Activated T-cell treated with anti-CD3 and anti-CD28 coated beads for 4 hours (primary cell): ENCODE data around the gene ACTN4.

ENCODE experiments used
- DNase-seq: peaks from one replicate; pipeline ENCODE4 v3.0.0-alpha.2; 2020

Gene ACTN4

DNA sequence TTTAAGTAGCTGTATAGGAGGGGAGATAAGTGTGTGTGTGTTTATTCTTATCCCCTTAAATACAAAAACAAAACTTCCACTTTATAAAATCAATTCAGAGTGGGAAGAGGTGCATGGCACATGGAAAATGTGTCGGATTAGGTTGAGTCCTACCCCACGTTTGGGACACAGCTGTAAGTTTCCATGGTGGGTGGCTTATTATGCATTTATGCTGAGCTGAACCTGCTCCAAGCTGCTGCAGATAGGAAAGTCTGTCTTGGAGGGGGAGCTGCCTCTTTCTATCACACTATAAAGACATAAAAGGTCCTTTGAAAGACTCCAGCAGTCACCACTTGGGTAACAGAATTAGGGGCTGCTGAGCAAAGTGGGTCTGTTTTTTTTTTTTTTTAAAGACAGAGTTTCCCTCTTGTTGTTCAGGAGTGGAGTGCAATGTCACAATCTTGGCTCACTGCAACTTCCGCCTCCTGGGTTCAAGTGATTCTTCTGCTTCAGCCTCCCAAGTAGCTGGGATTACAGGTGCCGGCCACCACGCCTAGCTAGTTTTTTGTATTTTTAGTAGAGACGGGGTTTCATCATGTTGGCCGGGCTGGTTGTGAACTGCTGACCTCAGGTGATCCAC, 15.2 kb downstream of the ACTN4 start:
- DNase-seq: no peak

DNA sequence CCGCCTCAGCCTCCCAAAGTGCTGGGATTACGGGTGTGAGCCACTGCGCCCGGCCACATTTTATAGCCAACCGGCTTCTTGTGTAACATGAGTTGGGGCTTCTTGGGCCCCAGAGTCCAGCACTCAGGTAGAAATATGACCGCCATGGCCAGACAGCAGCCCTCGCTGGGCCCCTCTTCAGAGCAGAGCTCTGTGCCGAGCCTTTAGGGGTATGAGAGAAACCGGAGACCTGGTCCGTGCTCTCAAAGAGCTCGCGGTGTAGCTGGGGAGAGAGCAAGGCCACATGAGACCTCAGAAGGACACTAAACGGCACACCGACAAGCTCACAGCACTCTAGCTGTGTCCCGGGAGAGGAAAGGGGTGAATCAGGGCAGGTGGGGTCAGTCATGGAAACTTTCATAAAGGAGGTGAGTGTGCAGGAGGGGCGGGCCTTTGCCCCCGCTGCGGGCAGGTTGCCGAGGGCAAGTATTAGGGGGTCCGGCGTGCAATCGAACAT, 15.8 kb downstream of the ACTN4 start:
- no peak for DNase-seq

DNA sequence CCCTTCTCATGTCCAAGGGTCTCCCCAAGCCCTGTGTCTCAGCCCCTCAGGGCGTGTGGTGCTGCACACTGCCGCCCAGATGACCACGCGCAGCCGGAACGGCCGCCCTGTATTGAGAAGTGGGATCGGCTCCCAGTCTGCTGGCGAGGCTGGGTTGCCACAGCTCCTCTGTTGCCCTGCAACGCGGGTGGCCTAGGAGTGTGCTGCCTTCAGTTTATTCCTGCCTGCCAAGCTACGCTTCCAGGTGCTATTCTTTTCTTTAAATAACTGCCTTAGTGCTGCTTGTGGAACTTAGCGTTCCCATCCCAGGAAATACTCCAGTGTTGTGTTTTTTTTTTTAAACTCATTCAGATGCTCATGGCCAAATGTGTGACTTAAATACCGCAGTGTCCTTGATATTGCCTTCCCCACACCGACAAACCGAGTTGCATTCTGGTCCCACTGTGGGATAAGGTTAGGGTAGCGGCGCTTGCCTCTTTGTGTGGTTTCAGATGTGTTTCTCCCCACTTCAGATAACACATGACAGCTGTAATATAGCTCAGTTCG, 16.6 kb downstream of the ACTN4 start:
- no peak for DNase-seq

DNA sequence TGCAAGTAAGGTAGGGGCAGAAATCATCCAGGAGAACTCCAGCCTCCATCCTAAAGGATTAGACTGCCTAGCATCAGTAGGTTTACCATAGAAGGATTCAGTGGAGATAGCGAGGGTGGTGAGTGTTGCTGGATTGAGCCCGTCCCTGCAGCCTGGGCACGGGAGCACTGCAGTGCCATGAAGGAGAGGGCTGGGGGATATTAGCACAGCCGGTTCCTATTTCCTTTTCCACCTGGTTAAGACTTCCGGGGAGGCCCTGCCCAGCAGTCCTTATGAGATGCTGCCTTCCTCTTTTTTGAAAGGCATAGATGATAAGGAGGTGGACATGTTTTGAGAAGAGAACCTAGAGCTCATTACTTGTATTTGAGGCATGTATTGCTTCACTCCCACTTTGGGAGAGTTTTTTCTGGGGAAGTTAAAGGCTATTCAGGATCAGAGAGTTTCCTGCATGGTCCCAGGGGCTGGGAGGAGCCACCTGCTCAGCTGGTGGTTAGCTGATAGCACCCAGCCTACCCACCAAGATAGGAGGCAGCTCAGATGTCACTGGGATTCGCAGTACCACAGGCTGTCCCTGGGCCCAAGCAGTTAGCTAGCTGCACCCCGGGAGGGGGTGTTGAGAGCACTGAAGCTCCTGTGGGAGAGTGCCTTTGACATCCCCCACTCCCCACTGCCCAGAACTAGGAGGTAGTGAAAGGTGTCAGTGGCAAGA, 17.2 kb downstream of the ACTN4 start:
- DNase-seq: no peak

DNA sequence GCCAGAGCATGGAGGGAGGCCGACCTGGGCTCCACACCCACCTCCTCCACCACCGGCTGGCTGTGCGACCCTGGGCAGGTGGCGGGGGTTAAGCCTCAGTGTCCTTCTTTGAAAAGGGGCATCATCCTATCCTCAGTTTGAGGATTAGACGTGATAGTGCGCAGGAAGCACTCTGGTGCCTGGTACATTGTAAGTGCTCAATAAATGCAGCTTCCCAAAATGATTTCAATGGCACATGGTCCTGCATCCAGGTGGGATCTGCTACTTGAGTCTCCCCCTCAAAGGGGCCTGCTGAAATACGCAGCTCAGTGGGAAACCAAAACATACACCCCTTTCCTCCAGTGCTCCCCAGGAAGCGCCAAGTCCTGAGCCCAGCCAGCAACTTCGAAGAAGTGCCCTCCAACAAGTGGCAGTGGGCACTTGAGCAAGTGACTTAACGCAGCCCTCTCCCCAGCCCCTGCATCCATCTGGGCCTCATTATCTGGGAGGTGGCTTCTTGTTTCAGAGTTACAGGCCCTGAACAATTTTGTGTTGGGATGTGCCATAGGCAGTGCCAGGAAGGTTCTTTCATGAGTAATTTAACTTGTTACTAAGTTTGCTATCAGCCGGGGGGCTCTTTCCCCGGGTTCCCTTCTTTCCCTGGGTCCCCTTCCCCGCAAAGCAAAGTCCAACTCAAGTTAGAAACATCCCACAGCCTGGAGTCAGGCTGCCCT, 17.9 kb downstream of the ACTN4 start:
- DNase-seq: no peak

DNA sequence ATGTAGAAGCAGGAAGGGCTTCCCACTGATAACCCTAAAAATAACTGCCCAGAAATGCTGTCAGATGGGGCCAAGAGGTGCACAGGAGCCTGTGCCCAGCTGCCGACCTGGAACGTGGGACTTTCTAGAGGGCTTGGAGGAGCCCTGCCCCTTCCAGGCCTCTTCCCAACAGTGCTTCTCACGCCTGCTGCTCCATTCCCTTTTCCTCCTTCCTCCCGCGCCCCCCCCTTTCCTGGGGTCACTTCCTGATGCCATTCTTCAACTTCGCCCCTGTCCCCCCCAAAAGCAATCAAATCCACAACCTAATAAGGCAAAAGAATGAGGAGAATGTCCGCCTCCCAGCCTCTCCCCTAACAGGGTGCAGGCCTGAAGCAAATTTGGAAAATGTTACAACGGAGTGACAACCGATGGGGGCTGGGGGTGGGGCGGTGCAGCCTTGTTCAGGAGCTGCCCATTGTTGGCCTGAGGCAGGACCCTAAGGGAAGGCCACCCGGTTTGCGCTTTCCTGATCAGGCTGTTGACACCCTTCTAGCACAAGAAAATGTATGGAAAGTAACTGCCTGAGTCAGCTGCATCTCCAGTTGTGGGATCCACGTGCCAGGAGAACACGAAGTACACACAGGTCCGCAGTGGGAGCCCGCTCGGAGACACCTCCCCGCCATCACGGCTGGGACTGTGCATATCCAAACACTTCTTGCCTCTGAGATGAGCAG, 18.7 kb downstream of the ACTN4 start:
- DNase-seq: no peak

DNA sequence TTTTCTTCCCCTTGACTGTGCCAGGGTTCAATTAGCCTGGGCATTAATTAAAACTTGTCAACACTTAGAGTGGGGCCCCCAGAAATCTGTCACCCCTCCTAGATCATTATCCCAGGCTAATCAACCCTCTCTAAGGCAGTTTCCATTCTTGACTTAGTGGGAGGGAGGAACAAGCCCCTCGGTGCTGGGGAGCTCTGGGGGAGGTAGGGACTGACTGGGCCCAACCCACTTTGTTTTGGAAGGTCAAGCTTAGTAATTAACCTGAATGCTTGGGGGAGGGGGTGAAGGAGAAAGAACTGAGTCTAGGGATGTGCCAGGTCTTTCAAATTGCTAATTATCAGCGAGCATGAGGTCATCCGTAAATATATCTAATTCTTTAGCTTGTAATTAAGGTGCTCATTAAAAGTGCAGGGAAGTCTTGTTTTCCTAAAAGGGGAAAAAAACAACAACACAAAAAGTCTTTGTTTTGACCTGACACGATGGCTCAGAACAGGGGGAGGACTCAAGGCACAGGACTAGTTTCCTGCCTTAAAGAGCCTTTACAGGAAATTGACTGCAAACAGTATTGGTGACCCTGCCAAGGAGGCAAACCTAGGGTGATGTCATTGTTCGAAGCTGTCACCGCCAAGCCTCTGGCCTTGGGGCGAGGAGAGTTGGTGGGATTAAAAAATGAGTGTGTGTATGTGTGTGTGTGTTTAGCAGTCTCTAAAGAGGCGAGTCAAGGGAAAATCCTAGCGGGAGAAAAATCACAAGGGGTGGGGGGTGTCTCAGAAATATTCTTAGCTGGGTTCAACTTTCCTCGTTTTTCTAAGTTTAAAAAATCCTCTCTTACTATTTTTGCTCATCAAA, 19.4 kb downstream of the ACTN4 start:
- no peak for DNase-seq

DNA sequence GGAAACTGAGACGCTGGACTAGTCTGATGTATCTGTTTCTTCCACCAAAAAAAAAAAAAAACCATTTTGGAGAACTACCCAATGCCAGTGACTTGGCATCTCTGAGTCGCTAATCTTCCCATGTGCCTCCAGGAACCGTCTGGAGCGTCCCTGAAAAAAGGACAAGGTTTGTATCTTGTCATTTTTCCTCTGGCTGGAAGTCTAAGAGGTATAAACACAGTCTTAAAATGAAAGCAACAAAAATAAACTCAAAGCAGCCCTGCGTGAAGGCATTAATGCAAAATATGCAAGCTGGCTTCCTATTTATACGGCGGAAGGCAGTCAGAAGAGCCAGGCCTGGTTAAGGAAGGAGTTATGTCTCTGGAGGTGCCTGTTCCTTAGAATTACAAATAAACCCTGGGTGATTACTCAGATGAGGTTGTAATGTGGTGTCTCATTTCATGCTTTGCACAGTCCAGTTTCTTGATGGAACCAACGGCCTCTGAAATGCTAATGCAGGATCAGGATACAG, 20.3 kb downstream of the ACTN4 start:
- no peak for DNase-seq

DNA sequence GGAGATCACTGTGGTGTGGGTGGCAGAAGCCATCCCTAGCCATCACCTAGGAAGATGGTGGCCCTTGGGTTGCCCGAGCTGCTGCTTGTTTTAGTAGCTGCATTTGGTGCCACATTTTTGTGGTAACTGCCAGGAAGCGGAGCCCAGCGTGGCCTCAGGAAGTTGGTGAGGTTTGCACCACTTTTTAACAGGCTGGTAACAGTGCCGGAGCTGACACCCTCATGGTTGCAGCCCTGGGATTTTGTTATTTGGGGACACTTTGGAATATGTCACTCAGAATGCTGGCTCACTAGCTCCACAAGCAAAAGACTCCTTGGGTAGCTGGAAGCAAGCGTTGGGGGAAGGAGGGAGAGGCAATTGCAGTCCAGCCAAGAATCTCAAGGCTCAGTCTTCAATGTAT, 22.1 kb downstream of the ACTN4 start:
- no peak for DNase-seq

DNA sequence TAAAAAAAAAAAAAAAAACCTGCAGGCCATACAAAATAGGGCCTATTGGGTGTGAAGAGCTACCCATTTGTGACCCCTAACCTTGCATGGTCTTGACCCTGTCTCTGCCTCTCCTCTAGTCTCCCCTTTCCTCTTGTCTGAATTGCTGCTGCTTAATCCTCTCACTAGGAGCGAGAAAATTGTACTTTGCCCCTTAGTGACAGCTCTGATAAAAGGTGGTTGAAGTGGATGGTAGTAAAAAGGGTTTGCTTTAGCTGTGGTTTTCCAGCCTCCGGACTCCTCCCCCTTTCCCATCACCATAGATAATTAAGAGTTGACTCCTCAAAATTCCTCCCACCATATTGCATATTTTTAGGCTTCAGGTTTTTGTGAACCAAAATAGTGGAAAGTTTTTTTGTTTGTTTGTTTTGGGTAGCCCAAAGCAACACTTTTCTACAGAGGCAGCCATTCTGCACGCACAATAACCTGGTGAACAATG, 23.5 kb downstream of the ACTN4 start:
- DNase-seq: no peak

DNA sequence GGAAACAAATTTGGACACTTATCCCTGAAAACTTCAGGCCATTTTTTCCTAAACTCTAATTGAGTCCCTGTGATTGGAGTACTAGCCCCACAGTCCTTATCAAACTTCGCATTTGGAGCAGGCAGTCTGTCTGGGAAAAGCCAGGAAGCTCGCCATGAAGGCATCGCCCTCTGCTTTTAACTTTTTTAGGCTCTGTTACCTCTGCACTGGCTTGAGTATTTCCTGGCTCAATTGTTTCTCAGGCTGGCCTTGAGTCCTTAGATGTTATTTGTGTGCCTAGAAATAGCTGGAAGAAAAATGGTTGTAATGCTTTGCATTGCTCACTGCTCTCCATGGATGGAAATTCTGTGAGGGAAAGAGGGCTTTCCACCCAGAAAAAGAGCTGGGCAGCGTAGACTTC, 24.2 kb downstream of the ACTN4 start:
- DNase-seq: no peak

DNA sequence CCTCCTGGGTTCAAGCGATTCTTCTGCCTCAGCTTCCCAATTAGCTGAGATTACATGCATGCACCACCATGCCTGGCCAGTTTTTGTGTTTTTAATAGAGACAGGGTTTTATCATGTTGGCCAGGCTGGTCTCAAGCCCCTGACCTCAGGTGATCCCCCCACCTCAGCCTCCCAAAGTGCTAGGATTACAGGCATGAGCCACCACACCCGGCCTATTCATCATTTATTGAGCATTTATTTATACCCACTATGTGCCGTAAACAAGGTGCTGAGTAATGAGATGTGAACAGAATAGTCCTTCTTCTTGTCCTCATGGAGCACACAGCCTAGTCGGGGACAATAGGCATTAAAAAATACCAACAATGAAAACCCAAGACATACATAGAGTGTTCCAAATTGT, 25.6 kb downstream of the ACTN4 start:
- DNase-seq: no peak

DNA sequence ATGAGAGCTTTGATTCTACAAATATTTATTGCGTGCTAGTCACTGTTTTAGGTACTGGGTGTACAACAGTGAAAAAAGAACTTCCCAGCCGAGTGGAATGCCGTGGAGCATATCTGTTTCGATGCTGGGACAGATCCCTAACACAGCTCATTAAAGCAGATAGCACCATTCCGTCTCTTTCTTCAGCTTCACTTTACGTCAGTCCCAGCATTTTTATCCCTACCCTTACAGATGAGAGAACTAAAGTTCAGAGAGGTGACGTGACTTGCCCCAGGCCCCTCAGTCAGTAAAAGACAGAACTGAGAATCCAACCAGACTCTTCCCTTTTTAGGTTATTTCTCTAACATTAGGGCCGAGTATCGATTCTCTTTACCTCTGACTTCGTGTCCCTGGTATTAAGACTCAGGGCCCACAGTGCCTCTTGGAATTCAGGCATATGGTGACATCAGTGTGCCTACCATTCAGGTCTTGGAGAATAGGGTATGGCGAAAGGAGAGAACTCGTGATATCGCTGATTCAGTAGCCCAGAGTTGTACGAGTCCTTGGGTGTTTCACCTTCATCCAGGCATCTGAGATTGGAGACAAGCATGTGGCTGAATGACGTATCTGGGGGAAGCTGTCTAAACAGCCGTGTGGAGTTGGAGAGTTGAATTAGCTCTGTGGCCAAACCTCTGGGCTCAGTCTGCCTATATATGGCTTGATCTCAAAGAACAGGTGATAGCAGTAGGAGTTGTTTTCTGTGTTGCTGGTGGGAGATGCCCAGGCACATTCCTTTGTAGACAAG, 27.1 kb downstream of the ACTN4 start:
- no peak for DNase-seq

DNA sequence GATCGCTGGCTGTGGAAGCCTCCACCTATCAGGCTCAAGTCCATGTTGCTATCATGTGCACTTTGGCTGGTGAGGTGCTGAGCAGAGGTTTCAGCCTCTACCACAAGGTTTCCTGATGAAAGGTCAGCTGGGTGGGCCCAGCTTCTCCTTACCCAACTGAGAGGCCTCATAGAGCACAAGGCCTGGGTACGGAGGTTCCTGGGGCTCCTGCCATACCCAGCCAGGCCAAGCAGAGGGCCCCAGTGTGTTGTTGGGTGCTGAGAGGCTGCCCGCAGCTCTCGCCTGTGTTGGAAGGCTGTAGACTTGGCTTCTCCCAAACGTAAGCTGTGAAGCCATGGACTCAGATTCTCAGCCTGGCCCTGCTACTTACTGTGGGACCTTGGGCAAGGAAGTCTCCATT, 28.2 kb downstream of the ACTN4 start:
- no peak for DNase-seq

DNA sequence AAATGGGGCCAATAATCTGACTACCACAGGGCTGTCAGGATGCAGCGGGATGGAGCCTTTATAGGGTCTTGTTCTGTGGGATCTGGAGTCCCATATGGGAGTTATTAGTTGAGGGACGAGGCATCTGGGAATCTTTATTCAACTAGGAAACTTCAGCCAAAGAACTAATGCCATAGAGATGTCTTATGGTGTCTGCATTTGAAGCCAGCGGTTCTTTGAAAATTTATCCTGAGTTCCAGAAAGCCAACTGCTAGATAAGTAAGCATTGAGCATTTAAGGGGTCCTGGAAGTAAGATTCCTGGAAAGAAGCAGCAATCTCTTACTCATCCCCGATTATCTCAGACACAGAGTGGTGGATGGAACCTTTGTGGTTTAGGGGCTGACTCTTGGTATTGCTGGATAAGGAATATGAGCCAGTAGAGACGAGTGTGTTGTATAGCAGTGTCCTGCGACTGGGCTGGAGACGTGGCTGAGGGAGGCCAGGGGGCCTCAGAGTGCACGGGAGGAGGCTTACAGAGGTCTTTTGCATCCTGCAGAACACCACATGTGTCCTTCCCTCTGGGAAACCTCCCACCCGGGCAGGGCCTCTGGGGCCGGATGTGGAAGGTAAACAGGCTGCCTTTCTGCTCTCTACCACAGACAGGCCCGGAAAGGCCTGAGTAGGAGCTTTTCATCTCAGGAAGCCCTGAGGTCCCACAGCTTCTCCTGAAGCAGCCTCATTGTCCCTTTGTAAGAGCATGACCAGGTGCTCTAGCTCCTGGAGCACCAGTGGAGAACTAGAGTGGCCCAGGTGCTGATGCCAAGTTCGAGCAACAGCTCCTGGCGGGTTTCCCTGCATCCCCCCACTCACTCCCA, 28.8 kb downstream of the ACTN4 start:
- no peak for DNase-seq

DNA sequence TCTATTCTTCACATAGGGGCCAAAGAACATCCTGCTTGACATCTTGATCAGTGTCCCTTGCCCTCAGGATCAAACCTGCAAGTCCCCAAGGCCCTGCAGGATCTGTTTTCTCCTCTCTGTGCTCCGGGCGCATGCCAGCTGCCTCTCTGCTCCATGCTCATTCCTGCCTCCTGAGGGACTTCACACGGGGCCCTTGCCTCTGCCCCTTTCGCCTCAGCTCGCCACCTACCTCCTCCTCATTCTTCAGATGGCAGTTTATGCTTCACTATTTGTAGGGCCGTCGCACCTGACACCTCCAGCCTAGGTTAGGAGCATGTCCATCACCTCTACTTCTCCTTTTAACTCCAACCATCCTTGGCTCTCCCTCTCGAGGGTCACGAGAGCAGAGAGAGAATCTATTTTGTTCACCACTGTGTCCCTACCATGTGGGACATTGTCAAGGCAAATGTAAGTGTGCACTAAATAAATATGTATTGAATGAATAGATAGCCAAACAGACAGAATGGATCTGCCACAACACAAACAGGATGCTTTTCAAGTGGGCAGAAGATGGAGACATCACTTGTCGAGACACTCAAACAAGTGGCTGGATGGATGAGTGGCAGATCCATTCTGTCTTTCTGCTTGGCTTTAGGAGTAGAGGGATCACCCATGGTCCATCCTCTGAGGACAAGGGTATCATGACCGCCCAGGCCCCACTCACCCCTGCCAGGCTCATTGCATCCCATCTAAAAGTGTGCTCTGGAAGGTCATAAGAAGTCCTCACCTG, 29.6 kb downstream of the ACTN4 start:
- DNase-seq: no peak

DNA sequence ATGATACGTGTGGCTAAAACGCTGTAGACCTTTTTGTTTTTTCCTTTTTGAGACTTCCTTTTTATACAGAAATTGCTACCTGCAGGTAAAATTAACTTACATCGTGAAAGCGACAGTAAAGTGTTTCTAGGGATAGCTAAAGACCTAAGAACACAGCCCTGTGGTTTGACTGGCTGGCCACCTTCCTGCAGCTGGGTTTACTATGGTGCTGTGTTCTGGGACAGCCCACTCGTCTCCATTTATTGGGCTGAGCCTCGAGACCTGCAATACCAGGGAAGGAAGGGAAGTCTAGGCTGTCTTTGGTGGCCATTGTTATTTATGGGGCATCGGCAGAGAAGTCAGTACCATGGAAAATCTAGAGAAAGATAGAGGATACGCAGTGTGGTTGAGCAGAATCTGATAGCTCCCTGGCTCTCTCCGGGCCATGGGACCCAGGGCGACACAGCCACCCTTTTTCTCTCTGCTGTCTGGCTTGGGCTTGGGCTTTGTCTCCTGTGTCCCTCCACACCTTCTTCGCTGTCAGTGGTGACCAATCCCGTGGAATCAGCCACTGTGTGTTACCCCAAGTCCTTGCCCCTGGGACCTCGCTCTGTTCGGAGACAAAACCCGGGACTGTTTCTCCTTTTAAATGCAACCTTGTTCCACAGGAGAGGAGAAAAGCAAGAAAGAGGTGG, 30.9 kb downstream of the ACTN4 start:
- DNase-seq: no peak

DNA sequence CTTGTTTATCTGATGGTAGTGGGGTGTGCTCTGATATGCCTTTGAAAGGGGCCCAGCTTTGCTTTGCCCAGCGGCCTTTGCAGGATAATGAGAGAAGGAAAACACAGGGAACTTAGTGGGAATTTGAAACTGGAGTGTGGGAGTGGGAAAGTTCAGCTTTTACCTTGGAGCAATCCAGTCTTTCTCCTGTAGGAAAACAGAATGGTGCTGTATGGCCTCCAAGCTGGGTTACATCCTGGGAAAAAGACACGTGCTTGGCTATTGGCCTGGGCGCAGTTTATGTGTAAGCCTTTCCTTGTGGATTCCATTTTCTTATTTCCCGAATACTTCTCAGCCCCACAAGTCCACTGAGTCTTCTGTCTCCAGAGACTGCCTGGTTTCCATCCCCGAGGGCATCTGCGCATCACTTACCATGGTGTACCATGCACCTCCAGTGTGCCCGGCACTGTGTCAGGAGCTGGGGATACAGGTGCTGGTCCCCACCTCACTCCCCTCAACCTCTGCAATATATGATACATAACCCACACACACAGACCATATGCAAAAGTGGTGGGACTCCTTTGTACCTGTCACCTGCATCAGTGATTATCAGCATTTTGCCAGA, 31.5 kb downstream of the ACTN4 start:
- no peak for DNase-seq
